ENCODE data around the gene UGT2A1.

- TF ChIP-seq POLR2A (IDR thresholded peaks at IDR 0.05), result no peak
- TF ChIP-seq, protein P1, sequence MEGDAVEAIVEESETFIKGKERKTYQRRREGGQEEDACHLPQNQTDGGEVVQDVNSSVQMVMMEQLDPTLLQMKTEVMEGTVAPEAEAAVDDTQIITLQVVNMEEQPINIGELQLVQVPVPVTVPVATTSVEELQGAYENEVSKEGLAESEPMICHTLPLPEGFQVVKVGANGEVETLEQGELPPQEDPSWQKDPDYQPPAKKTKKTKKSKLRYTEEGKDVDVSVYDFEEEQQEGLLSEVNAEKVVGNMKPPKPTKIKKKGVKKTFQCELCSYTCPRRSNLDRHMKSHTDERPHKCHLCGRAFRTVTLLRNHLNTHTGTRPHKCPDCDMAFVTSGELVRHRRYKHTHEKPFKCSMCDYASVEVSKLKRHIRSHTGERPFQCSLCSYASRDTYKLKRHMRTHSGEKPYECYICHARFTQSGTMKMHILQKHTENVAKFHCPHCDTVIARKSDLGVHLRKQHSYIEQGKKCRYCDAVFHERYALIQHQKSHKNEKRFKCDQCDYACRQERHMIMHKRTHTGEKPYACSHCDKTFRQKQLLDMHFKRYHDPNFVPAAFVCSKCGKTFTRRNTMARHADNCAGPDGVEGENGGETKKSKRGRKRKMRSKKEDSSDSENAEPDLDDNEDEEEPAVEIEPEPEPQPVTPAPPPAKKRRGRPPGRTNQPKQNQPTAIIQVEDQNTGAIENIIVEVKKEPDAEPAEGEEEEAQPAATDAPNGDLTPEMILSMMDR (IDR thresholded peaks at IDR 0.05), result no peak
These were observed 52.0 kb downstream of the UGT2A1 start for GRCh38 chr4:69601065-69601464.
